ENCODE results near the gene PLEKHM2.

DNA sequence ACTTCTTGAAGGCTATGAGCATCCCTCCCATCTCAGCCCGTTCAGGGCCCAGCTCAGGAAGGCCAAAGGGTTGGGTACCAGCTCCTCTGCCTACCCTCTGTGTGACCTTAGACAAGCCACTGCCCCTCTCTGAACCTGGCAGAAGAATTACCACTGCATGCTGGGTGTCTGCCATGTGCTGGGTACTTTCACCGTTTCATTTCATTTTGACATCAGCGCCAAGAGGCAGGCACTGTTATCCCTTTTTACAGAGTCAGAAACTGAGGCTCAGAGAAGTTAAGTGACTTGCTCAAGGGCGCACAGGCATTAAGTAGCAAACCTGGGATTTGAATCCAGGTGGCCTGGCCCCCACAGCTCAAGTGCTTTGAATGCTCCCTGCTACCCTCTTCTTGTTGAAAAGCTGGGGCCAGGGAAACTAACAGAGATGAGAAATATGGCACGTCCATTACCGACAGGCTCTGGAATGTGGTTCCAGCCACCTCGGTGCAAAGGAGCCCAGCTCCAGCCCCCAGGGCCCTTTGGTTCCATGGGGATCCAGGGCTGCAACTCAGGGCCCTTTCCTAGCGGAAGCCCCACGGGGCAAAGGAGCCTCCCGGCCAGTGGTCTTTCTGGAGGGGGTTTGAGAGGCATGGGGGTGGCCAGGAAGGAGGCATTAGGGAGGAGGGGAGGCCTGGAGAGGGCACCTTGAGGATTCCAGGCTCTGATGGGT lies 64.7 kb downstream of the PLEKHM2 start:
- TF ChIP-seq, protein P1, sequence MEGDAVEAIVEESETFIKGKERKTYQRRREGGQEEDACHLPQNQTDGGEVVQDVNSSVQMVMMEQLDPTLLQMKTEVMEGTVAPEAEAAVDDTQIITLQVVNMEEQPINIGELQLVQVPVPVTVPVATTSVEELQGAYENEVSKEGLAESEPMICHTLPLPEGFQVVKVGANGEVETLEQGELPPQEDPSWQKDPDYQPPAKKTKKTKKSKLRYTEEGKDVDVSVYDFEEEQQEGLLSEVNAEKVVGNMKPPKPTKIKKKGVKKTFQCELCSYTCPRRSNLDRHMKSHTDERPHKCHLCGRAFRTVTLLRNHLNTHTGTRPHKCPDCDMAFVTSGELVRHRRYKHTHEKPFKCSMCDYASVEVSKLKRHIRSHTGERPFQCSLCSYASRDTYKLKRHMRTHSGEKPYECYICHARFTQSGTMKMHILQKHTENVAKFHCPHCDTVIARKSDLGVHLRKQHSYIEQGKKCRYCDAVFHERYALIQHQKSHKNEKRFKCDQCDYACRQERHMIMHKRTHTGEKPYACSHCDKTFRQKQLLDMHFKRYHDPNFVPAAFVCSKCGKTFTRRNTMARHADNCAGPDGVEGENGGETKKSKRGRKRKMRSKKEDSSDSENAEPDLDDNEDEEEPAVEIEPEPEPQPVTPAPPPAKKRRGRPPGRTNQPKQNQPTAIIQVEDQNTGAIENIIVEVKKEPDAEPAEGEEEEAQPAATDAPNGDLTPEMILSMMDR (conservative IDR thresholded peaks at IDR 0.05; ENCODE audit: low read length) = no peak
- no peak for TF ChIP-seq EZH2phosphoT487 (IDR thresholded peaks at IDR 0.05; ENCODE audit: borderline replicate concordance, low read depth, low read length)

All from OCI-LY7 (cell line).